ENCODE results near the gene CBX8.

- no peak for TF ChIP-seq CTCF (IDR thresholded peaks at IDR 0.05)
- TF ChIP-seq POLR2AphosphoS5 (IDR thresholded peaks at IDR 0.05), result no peak
Observed at GRCh38 chr17:79785900-79786810, 10.7 kb downstream of the CBX8 start.
